A549 (cell line): ENCODE results near the gene GNGT2. TPM values are rescaled to one million over a fixed set of nuclear protein-coding genes. Genes with fewer than 3 reads are reported as not detected.

Source experiments
- ATAC-seq, 2 experiments: fragments of 200-7000 bp in 1 of 2; fragments of >200 bp in 1 of 2; cut with Nextera tagmentation in 1 of 2; cut with Tn5 transposase in 1 of 2; 3 replicates each; pipeline versions ENCODE4 v1.8.0 to v1.9.1; 2018 to 2020; ENCODE audit warnings: mild to moderate bottlenecking in 1 of 2, moderate library complexity in 1 of 2
- CTCF ChIA-PET: fragments of 300-600 bp; sonication (Branson Sonifier 250); formaldehyde crosslinking; extraction: SDS; loops from one replicate; lab custom pipeline; 2021; ENCODE audit warnings: antibody characterized with exemption, inconsistent platforms; lab: Yijun Ruan, JAX
- POLR2A ChIA-PET: fragments of 350-600 bp; formaldehyde crosslinking; extraction: SDS; loops from one replicate; lab custom pipeline; 2021; ENCODE audit warnings: antibody characterized with exemption, inconsistent platforms; lab: Yijun Ruan, JAX
- DNase-seq, 2 experiments: peaks; one replicate each; pipeline versions ENCODE4 v3.0.0 to v3.0.0-alpha.2; 2011 to 2016; ENCODE audit warnings: low read depth in 1 of 2, low spot score in 1 of 2
- FAIRE-seq: peaks from 2 replicates; lab custom pipeline; 2011; peaks lifted over from hg19 to GRCh38; lab: Jason Lieb, UNC
- H3K27ac ChIP-seq, 2 experiments: fragments of >200 bp; sonication (Bioruptor Twin); formaldehyde crosslinking; 3 replicates each; pipeline ENCODE4 v1.5.1; 2016 to 2017
- H3K4me1 ChIP-seq: fragments of >200 bp; sonication (Bioruptor Twin); formaldehyde crosslinking; 3 replicates; pipeline ENCODE4 v1.6.1; 2016
- H3K4me2 ChIP-seq: fragments of >200 bp; sonication (Bioruptor Twin); formaldehyde crosslinking; 3 replicates; pipeline ENCODE4 v1.6.1; 2016
- H3K4me3 ChIP-seq: fragments of >200 bp; sonication (Bioruptor Twin); formaldehyde crosslinking; 3 replicates; pipeline ENCODE4 v1.5.1; 2016
- H3K9me3 ChIP-seq: fragments of >200 bp; sonication (Bioruptor Twin); formaldehyde crosslinking; 3 replicates; pipeline ENCODE4 v1.6.1; 2016
- BHLHE40 ChIP-seq: IDR thresholded peaks from 2 replicates; pipeline ENCODE4 v1.6.1; 2012; ENCODE audit warnings: low read depth, low read length, inconsistent platforms
- CBX2 ChIP-seq: fragments of 200-600 bp; sonication (generic); IDR thresholded peaks from 2 replicates; pipeline ENCODE4 v1.6.1; 2016; ENCODE audit warnings: low read depth, mild to moderate bottlenecking, borderline replicate concordance
- CEBPB ChIP-seq, 2 experiments: fragments of >200 bp in 1 of 2; sonication (Bioruptor Twin) in 1 of 2; formaldehyde crosslinking in 1 of 2; IDR thresholded peaks; 2 replicates each; pipeline ENCODE4 v1.6.1; 2012 to 2016
- EHF ChIP-seq: fragments of 250-450 bp; sonication (Bioruptor Pico); IDR thresholded peaks from 2 replicates; pipeline ENCODE4 v1.5.0; 2020; ENCODE audit warnings: mild to moderate bottlenecking
- EP300 ChIP-seq, 2 experiments: fragments of >200 bp; sonication (Bioruptor Twin); formaldehyde crosslinking; IDR thresholded peaks; 2 replicates in 1 of 2; 3 replicates in 1 of 2; pipeline ENCODE4 v1.6.1; 2016 to 2017
- ESRRA ChIP-seq: fragments of 150-350 bp; IDR thresholded peaks from 2 replicates; pipeline ENCODE4 v1.6.1; 2014; ENCODE audit warnings: mild to moderate bottlenecking, low read length, borderline replicate concordance
- FOSB ChIP-seq: fragments of 250-450 bp; sonication (Bioruptor Pico); IDR thresholded peaks from 2 replicates; pipeline ENCODE4 v1.5.0; 2020; ENCODE audit warnings: mild to moderate bottlenecking, moderate library complexity
- GATA3 ChIP-seq: IDR thresholded peaks from 2 replicates; pipeline ENCODE4 v1.6.1; 2012; ENCODE audit warnings: borderline replicate concordance
- HMGXB4 ChIP-seq: fragments of 250-450 bp; sonication (Bioruptor Pico); IDR thresholded peaks from 2 replicates; pipeline ENCODE4 v1.5.0; 2021; ENCODE audit warnings: mild to moderate bottlenecking, moderate library complexity, borderline replicate concordance
- HOXA7 ChIP-seq: fragments of 250-450 bp; sonication (Bioruptor Pico); IDR thresholded peaks from 2 replicates; pipeline ENCODE4 v1.5.0; 2020; ENCODE audit warnings: mild to moderate bottlenecking, moderate library complexity
- KDM5A ChIP-seq: fragments of 200-600 bp; sonication (generic); IDR thresholded peaks from 2 replicates; pipeline ENCODE4 v1.6.1; 2016; ENCODE audit warnings: antibody characterized with exemption, mild to moderate bottlenecking
- MAFK ChIP-seq: fragments of 450-650 bp; IDR thresholded peaks from 2 replicates; pipeline ENCODE4 v1.6.1; 2014; ENCODE audit not compliant: partially characterized antibody
- MAZ ChIP-seq: fragments of 150-350 bp; IDR thresholded peaks from 2 replicates; pipeline ENCODE4 v1.6.1; 2014; ENCODE audit warnings: antibody characterized with exemption, low read depth, low read length, borderline replicate concordance
- MYC ChIP-seq: IDR thresholded peaks from 2 replicates; pipeline ENCODE4 v1.6.1; 2012; ENCODE audit warnings: mild to moderate bottlenecking, inconsistent platforms, low read length, improper control_type of control experiment, borderline replicate concordance
- NR3C1 ChIP-seq: fragments of >200 bp; sonication (Bioruptor Twin); formaldehyde crosslinking; IDR thresholded peaks from 3 replicates; pipeline ENCODE4 v1.6.1; 2017
- POLR2AphosphoS2 ChIP-seq: conservative IDR thresholded peaks from 2 replicates; pipeline ENCODE4 v1.6.1; 2012; ENCODE audit warnings: low read length, improper control_type of control experiment, inconsistent platforms
- RAD21 ChIP-seq, 2 experiments: fragments of >200 bp in 1 of 2; sonication (Bioruptor Twin) in 1 of 2; formaldehyde crosslinking in 1 of 2; IDR thresholded peaks in 1 of 2; conservative IDR thresholded peaks in 1 of 2; 2 replicates in 1 of 2; 3 replicates in 1 of 2; pipeline ENCODE4 v1.6.1; 2012 to 2018; ENCODE audit warnings: inconsistent platforms in 1 of 2
- SREBF2 ChIP-seq: fragments of 450-650 bp; IDR thresholded peaks from 2 replicates; pipeline ENCODE4 v1.6.1; 2014; ENCODE audit warnings: mild to moderate bottlenecking, moderate library complexity
- ZC3H11A ChIP-seq: fragments of 450-650 bp; IDR thresholded peaks from 2 replicates; pipeline ENCODE4 v1.6.1; 2014; ENCODE audit warnings: antibody characterized with exemption, mild to moderate bottlenecking
- ZNF302 ChIP-seq: fragments of 250-450 bp; sonication (Bioruptor Pico); IDR thresholded peaks from 2 replicates; pipeline ENCODE4 v1.9.0; 2021; ENCODE audit warnings: inconsistent platforms, mild to moderate bottlenecking, moderate library complexity
- ZSCAN20 ChIP-seq: fragments of 250-450 bp; sonication (Bioruptor Pico); IDR thresholded peaks from 2 replicates; pipeline ENCODE4 v1.8.0; 2022; ENCODE audit warnings: mild to moderate bottlenecking, moderate library complexity
- WGBS: methylation state at CpG from one replicate; pipeline ENCODE4 v1.1.6; 2017; ENCODE audit errors: missing lambda C conversion rate; 5-methylcytosine and 5-hydroxymethylcytosine counted together
- polyA plus RNA-seq, 4 experiments: library from polyadenylated mRNA; depleted of rRNA in 3 of 4; stranded (reverse); fragments of >200 nt; fragmentation: RNase III in 1 of 4; extraction: RNeasy Plus Mini Kit Qiagen cat#74134 plus additional on column Dnase treatment in 1 of 4; gene quantifications; 2 replicates in 3 of 4; 3 replicates in 1 of 4; pipeline ENCODE4 v1.2.3, GENCODE V29; 2011 to 2017
- TF ChIP-seq, protein P1 (sequence below): IDR thresholded peaks from 2 replicates; pipeline ENCODE4 v1.6.1; 2012; ENCODE audit warnings: low read depth, borderline replicate concordance
- TF ChIP-seq, protein P2 (sequence below): fragments of >200 bp; sonication (Bioruptor Twin); formaldehyde crosslinking; IDR thresholded peaks from 2 replicates; pipeline ENCODE4 v1.6.1; 2016

Gene GNGT2
- polyA plus RNA-seq, 2 of the 4 experiments (the other 2 are of a cell fraction) = 0.31 TPM; not detected in 1

DNA sequence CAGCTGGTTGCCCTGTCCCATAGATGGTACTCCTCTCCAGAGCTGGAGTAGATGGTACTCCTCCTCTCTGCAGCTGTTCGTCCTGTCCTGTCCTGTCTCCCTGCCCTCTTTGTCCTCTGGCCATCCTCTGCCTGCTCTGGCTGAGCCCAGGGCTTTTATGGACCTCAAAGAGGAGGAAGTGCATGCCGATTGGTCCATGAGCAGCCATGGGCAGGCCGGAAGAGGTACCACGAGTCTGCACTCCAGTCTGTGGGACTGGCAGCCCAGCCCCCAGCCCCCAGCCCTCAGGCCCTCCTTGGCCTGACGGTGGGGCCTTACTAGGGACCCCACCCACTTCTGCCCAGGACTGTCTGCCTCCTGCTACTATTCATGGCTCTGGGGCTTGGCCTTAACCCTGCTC lies 27.0 kb downstream of the GNGT2 start:
- WGBS = 69% methylated on average over 5 of the region's 5 CpGs
- POLR2A ChIA-PET = interaction anchor here (1.4 kb wide), 1 partner anchor 9 kb away, joined by 3 read pairs; no protein-coding TSS in a partner anchor
- Histone ChIP-seq H3K27ac (no peak overlapping the region), H3K4me2 (no peak overlapping the region), H3K9me3 (peaks cover 13% of the 10 kb centered on the region), H3K4me3 (no peak overlapping the region), H3K4me1 (no peaks in the 10 kb centered on the region)
- CTCF ChIA-PET = interaction anchor here (0.5 to 5.7 kb wide), 4 partner anchors 7 to 128 kb away, joined by 3 to 55 read pairs (median 5); no protein-coding TSS in a partner anchor
- DNase-seq (no peak), ATAC-seq (no peak), FAIRE-seq (no peak)
- no peak for TF ChIP-seq KDM5A
- TF ChIP-seq MYC = no peak
- TF ChIP-seq EP300 (IDR thresholded peaks at IDR 0.05) = no peak
- TF ChIP-seq ZNF302 (CRISPR knock-in tag) = no peak
- no peak for TF ChIP-seq NR3C1
- no peak for TF ChIP-seq EHF (CRISPR knock-in tag)
- no peak for TF ChIP-seq FOSB (CRISPR knock-in tag)
- no peak for TF ChIP-seq ESRRA
- TF ChIP-seq, protein P1, sequence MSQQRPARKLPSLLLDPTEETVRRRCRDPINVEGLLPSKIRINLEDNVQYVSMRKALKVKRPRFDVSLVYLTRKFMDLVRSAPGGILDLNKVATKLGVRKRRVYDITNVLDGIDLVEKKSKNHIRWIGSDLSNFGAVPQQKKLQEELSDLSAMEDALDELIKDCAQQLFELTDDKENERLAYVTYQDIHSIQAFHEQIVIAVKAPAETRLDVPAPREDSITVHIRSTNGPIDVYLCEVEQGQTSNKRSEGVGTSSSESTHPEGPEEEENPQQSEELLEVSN = no peak
- TF ChIP-seq CEBPB (IDR thresholded peaks at IDR 0.05) = no peak
- no peak for TF ChIP-seq SREBF2
- TF ChIP-seq CBX2 = no peak
- TF ChIP-seq ZSCAN20 = no peak
- no peak for TF ChIP-seq POLR2AphosphoS2
- no peak for TF ChIP-seq MAZ
- TF ChIP-seq HOXA7 (CRISPR knock-in tag) = no peak
- TF ChIP-seq ZC3H11A = no peak

GRCh38 chr17:49180998-49181635 lies 29.3 kb downstream of the GNGT2 start:
- FAIRE-seq (no peak), DNase-seq (no peak), ATAC-seq (peak in 1 of 2 experiments; percentile 47; a peak in 1 of 6 replicates)
- TF ChIP-seq CEBPB (IDR thresholded peaks at IDR 0.05) = no peak
- TF ChIP-seq RAD21 (conservative IDR thresholded peaks at IDR 0.05 in 1 of 2, IDR thresholded peaks at IDR 0.05 in 1 of 2) = no peak
- TF ChIP-seq GATA3 = no peak
- no peak for TF ChIP-seq BHLHE40
- no peak for TF ChIP-seq HMGXB4
- TF ChIP-seq, protein P2, sequence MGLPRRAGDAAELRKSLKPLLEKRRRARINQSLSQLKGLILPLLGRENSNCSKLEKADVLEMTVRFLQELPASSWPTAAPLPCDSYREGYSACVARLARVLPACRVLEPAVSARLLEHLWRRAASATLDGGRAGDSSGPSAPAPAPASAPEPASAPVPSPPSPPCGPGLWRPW = no peak
- no peak for TF ChIP-seq MAFK
- TF ChIP-seq ZSCAN20 = no peak
- no peaks in the 10 kb centered on the region for H3K4me1 ChIP-seq
- POLR2A ChIA-PET = no interaction called here
- H3K4me2 ChIP-seq = no peak overlapping the region
- CTCF ChIA-PET = interaction anchor here (0.7 to 5.7 kb wide), 17 partner anchors 10 to 376 kb away, joined by 3 to 55 read pairs (median 5); no protein-coding TSS in a partner anchor
- peaks cover 26% of the 10 kb centered on the region for H3K9me3 ChIP-seq
- H3K4me3 ChIP-seq = no peak overlapping the region
- 85% methylated on average over 6 of the region's 6 CpGs for WGBS
- no peak overlapping the region for H3K27ac ChIP-seq
